SK-N-SH treated with all-trans-retinoic acid at 6 μM for 48 hours (cell line): ENCODE data around the gene FBXO33.

Experiments used
- CREB5 ChIP-seq: fragments of 250-450 bp; sonication (Bioruptor Pico); IDR thresholded peaks from 2 replicates; pipeline ENCODE4 v1.5.1; 2020; ENCODE audit warnings: low read depth, mild to moderate bottlenecking, moderate library complexity
- CSDC2 ChIP-seq: fragments of 250-450 bp; sonication (Bioruptor Pico); IDR thresholded peaks from 2 replicates; pipeline ENCODE4 v1.5.0; 2020; ENCODE audit warnings: mild to moderate bottlenecking, moderate library complexity
- ESRRG ChIP-seq: fragments of 250-450 bp; sonication (Bioruptor Pico); IDR thresholded peaks from 2 replicates; pipeline ENCODE4 v1.6.1; 2021; ENCODE audit warnings: mild to moderate bottlenecking
- GLIS3 ChIP-seq: fragments of 250-450 bp; sonication (Bioruptor Pico); IDR thresholded peaks from 2 replicates; pipeline ENCODE4 v1.5.0; 2020; ENCODE audit warnings: mild to moderate bottlenecking, moderate library complexity
- ZFP3 ChIP-seq: fragments of 250-450 bp; sonication (Bioruptor Pico); IDR thresholded peaks from 2 replicates; pipeline ENCODE4 v1.5.0; 2020; ENCODE audit warnings: mild to moderate bottlenecking, moderate library complexity
- ZFP30 ChIP-seq: fragments of 450-650 bp; formaldehyde crosslinking; IDR thresholded peaks from 2 replicates; pipeline ENCODE4 v1.5.0; 2022; ENCODE audit warnings: mild to moderate bottlenecking, moderate library complexity
- ZNF70 ChIP-seq: fragments of 450-650 bp; formaldehyde crosslinking; IDR thresholded peaks from 2 replicates; pipeline ENCODE4 v1.5.0; 2020; ENCODE audit warnings: mild to moderate bottlenecking, moderate library complexity
- ZNF8 ChIP-seq: fragments of 450-650 bp; formaldehyde crosslinking; IDR thresholded peaks from 2 replicates; pipeline ENCODE4 v1.5.0; 2020; ENCODE audit warnings: mild to moderate bottlenecking, moderate library complexity

- no peak for TF ChIP-seq ZFP30 (CRISPR knock-in tag)
- TF ChIP-seq CREB5 (CRISPR knock-in tag): no peak
- TF ChIP-seq ZNF8 (CRISPR knock-in tag): no peak
- TF ChIP-seq ZNF70 (CRISPR knock-in tag): no peak
- no peak for TF ChIP-seq ESRRG (CRISPR knock-in tag)
- TF ChIP-seq CSDC2 (CRISPR knock-in tag): no peak
- TF ChIP-seq ZFP3: no peak
- TF ChIP-seq GLIS3 (CRISPR knock-in tag): no peak
Measured at GRCh38 chr14:39430762-39431415, 1.3 kb downstream of the FBXO33 start.
